ENCODE data around the gene TTC31. TPM values are rescaled to one million over a fixed set of nuclear protein-coding genes. Genes with fewer than 3 reads are reported as not detected.
A peak's percentile ranks its signal among the peaks of the same experiment; 100 is the strongest.

Gene TTC31
- total RNA-seq, 1 donor from 2014 or later = 23.8 TPM

GRCh38 chr2:74507145-74507925 is 24.5 kb downstream of the TTC31 start, which contains the start of gene PCGF1:
Gene PCGF1 (minus strand): TSS chr2:74507695. CDS start chr2:74507668, 27 bp downstream.
- peaks cover 8% of the 10 kb centered on the region for H3K36me3 Mint-ChIP-seq (ENCODE audit: unreplicated experiment)
- peak; percentile 60 for TF ChIP-seq CTCF (IDR thresholded peaks at IDR 0.05; ENCODE audit: partially characterized antibody, unreplicated experiment)
- H3K4me3 Mint-ChIP-seq (ENCODE audit: unreplicated experiment) = peak within 1 kb of the TSS; percentile 100
- H3K27me3 Mint-ChIP-seq (ENCODE audit: unreplicated experiment) = peaks cover 35% of the 10 kb centered on the region
- H3K27ac Mint-ChIP-seq (ENCODE audit: unreplicated experiment) = peak within 1 kb of the TSS; percentile 100
- peaks cover 31% of the 10 kb centered on the region for H3K9me3 Mint-ChIP-seq (ENCODE audit: unreplicated experiment)
- DNase-seq = peak; percentile 97
- H3K4me1 Mint-ChIP-seq (ENCODE audit: low read depth, unreplicated experiment) = peaks cover 17% of the 10 kb centered on the region

DNA sequence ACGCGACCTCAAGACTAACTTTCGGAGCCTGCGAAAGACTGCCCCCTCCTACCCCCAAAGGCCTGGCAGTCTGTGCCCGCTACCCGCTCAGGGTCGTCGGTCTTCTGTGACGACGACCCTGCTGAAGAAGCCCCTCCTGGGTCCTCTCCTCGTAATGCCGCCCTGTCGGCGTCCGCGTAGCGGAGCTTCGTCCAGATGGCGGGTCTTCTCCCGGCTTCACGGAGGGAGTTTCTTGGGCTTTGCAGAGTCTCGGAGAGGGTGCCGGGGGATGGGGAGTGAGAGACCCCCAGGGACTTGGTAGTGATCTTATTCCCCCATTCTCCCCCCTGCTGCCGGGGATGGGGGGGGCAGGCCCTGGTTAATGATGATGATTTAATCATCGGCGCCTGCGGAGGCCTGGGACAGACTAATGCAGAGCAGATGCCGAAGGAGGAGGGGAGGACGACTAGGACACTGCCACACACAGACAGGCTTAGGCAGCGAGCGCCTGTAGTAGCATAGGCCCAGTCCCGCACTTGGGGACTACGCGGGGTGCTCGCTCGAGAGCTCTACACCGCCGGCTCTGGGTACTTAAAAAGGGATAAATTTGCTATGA is 25.1 kb downstream of the TTC31 start:
- H3K4me3 Mint-ChIP-seq (ENCODE audit: unreplicated experiment) = peak overlapping the region; percentile 100
- H3K36me3 Mint-ChIP-seq (ENCODE audit: unreplicated experiment) = peaks cover 8% of the 10 kb centered on the region
- H3K27me3 Mint-ChIP-seq (ENCODE audit: unreplicated experiment) = peaks cover 37% of the 10 kb centered on the region
- H3K9me3 Mint-ChIP-seq (ENCODE audit: unreplicated experiment) = peaks cover 32% of the 10 kb centered on the region
- TF ChIP-seq CTCF (IDR thresholded peaks at IDR 0.05; ENCODE audit: partially characterized antibody, unreplicated experiment) = no peak
- DNase-seq = peak; percentile 81
- peak overlapping the region; percentile 100 for H3K27ac Mint-ChIP-seq (ENCODE audit: unreplicated experiment)
- peaks cover 20% of the 10 kb centered on the region for H3K4me1 Mint-ChIP-seq (ENCODE audit: low read depth, unreplicated experiment)

DNA sequence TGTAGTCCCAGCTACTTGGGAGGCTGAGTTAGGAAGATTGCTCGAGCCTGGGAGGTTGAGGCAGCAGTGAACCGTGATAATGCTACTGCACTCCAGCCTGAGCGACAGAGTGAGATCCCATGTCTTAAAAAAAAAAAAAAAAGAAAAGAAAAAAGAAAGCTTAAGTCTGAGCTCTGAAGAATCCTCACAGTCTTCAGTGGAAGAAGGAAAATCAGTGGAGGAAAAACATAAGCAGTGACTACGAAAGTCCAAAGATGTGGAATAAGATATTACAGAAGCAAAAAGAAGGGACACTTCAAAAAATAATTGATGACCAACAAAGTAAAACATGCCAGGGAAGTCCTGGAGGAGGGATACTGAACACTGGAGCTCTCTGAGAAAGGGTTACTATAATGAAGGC is 27.4 kb downstream of the TTC31 start:
- Mint-ChIP-seq H3K36me3 (ENCODE audit: unreplicated experiment) (no peaks in the 10 kb centered on the region), H3K9me3 (ENCODE audit: unreplicated experiment) (peaks cover 32% of the 10 kb centered on the region), H3K4me3 (ENCODE audit: unreplicated experiment) (peak overlapping the region; percentile 9), H3K27ac (ENCODE audit: unreplicated experiment) (no peak overlapping the region), H3K4me1 (ENCODE audit: low read depth, unreplicated experiment) (peaks cover 20% of the 10 kb centered on the region), H3K27me3 (ENCODE audit: unreplicated experiment) (peaks cover 29% of the 10 kb centered on the region)
- TF ChIP-seq CTCF (IDR thresholded peaks at IDR 0.05; ENCODE audit: partially characterized antibody, unreplicated experiment) = no peak
- DNase-seq = no peak

GRCh38 chr2:74511104-74511989 is 28.5 kb downstream of the TTC31 start:
- H3K4me3 Mint-ChIP-seq (ENCODE audit: unreplicated experiment) = no peak overlapping the region
- no peak for DNase-seq
- H3K27ac Mint-ChIP-seq (ENCODE audit: unreplicated experiment) = peak overlapping the region; percentile 52
- no peak for TF ChIP-seq CTCF (IDR thresholded peaks at IDR 0.05; ENCODE audit: partially characterized antibody, unreplicated experiment)
- H3K4me1 Mint-ChIP-seq (ENCODE audit: low read depth, unreplicated experiment) = peaks cover 20% of the 10 kb centered on the region
- peaks cover 32% of the 10 kb centered on the region for H3K9me3 Mint-ChIP-seq (ENCODE audit: unreplicated experiment)
- peaks cover 29% of the 10 kb centered on the region for H3K27me3 Mint-ChIP-seq (ENCODE audit: unreplicated experiment)
- peaks cover under 1% of the 10 kb centered on the region for H3K36me3 Mint-ChIP-seq (ENCODE audit: unreplicated experiment)

Measured in glutamatergic neuron (in vitro differentiated cells).